ENCODE measurements around the gene MYH9.
"Not testable (repeated sequence)": the region's sequence is repeated elsewhere in the genome, so short reads cannot be mapped to it uniquely, and the experiment has no call there.

The MYH9 gene

GRCh38 chr22:36279219-36279666 lies 108.5 kb downstream of the MYH9 start:
- DNase-seq (ENCODE audit: low read depth in 1 of 2, low spot score in 1 of 2): no peak

GRCh38 chr22:36277482-36278291 lies 110.1 kb downstream of the MYH9 start:
- peak; percentile 37 to 38 for DNase-seq (ENCODE audit: low read depth in 1 of 2, low spot score in 1 of 2)

- no peak for DNase-seq (ENCODE audit: low read depth in 1 of 2, low spot score in 1 of 2)
Measured at GRCh38 chr22:36274531-36274930, 113.2 kb downstream of the MYH9 start.

GRCh38 chr22:36271951-36272350 lies 115.8 kb downstream of the MYH9 start:
- DNase-seq (ENCODE audit: low read depth in 1 of 2, low spot score in 1 of 2): not testable (repeated sequence)

- not testable (repeated sequence) for DNase-seq (ENCODE audit: low read depth in 1 of 2, low spot score in 1 of 2)
Measured at GRCh38 chr22:36271231-36271630, 116.5 kb downstream of the MYH9 start.

GRCh38 chr22:36267896-36268485 lies 119.8 kb downstream of the MYH9 start:
- DNase-seq (ENCODE audit: low read depth in 1 of 2, low spot score in 1 of 2): no peak

GRCh38 chr22:36267058-36267457 lies 120.7 kb downstream of the MYH9 start:
- DNase-seq (ENCODE audit: low read depth in 1 of 2, low spot score in 1 of 2): no peak

GRCh38 chr22:36263886-36264664 lies 123.7 kb downstream of the MYH9 start:
- DNase-seq (ENCODE audit: low read depth in 1 of 2, low spot score in 1 of 2): not testable (repeated sequence)

GRCh38 chr22:36263216-36263673 lies 124.5 kb downstream of the MYH9 start:
- not testable (repeated sequence) for DNase-seq (ENCODE audit: low read depth in 1 of 2, low spot score in 1 of 2)

GRCh38 chr22:36262307-36262706 lies 125.5 kb downstream of the MYH9 start:
- not testable (repeated sequence) for DNase-seq (ENCODE audit: low read depth in 1 of 2, low spot score in 1 of 2)

GRCh38 chr22:36261675-36262074 lies 126.1 kb downstream of the MYH9 start:
- not testable (repeated sequence) for DNase-seq (ENCODE audit: low read depth in 1 of 2, low spot score in 1 of 2)

- DNase-seq (ENCODE audit: low read depth in 1 of 2, low spot score in 1 of 2): no peak
Measured at GRCh38 chr22:36259615-36260300, 128.0 kb downstream of the MYH9 start.

GRCh38 chr22:36258701-36259614 lies 128.8 kb downstream of the MYH9 start:
- DNase-seq (ENCODE audit: low read depth in 1 of 2, low spot score in 1 of 2): no peak

GRCh38 chr22:36257948-36258670 lies 129.7 kb downstream of the MYH9 start:
- no peak for DNase-seq (ENCODE audit: low read depth in 1 of 2, low spot score in 1 of 2)

GRCh38 chr22:36257308-36257707 lies 130.5 kb downstream of the MYH9 start:
- no peak for DNase-seq (ENCODE audit: low read depth in 1 of 2, low spot score in 1 of 2)

- no peak for DNase-seq (ENCODE audit: low read depth in 1 of 2, low spot score in 1 of 2)
Measured at GRCh38 chr22:36256478-36256877, 131.3 kb downstream of the MYH9 start.

GRCh38 chr22:36255572-36255971 lies 132.2 kb downstream of the MYH9 start:
- not testable (repeated sequence) for DNase-seq (ENCODE audit: low read depth in 1 of 2, low spot score in 1 of 2)

- DNase-seq (ENCODE audit: low read depth in 1 of 2, low spot score in 1 of 2): no peak
Measured at GRCh38 chr22:36253523-36254490, 134.0 kb downstream of the MYH9 start.
